ENCODE measurements around the gene HSPA1L. TPM values are rescaled to one million over a fixed set of nuclear protein-coding genes. Genes with fewer than 3 reads are reported as not detected.

HSPA1L gene
- total RNA-seq, 2 donors from 2014 or later = 1.2 to 1.5 TPM

DNA sequence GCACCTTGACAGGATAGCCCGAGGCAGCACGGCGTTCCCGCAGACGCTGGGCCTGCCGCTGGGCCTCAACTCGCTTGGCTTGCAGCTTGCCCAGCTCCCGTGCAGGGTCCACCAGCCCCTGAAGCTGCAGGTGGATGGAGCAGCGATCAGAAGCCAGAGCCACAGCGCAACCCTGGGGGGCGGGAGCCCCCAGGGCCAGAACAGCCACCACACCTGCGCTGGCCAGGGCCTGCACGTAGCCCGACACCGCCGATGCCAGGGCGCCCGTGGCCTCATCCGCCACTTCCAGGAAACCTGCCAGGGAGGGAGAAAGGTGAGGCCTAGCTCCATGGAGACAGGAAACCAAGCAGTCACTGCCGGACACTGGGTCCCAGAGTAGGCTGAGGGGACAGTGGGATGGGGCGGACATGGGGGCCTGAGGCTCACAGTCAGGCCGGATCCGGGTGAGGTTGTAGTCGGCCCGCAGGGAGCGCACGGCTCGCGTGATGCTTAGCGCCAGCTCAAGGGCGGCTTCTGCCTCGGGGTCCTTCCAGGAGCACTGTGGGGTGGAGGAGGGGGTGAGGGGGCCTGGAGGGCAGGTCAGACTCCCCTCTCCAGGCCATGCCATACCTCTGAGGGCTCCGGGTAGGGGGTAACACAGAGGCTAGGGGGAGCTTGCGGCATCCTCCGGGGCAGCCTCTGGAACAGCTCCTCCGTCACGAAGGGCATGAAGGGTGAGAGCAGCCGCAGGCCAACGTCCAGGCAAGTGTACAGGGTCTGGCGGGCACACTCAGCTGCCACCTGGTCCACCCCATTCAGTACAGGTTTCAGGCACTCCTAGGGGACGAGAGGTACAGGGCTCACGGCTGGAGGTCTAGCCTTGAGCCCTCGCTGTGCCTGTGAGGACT lies 35.8 kb downstream of the HSPA1L start:
- Histone ChIP-seq H3K9me3 (ENCODE audit: control insufficient read depth, low read length) (no peaks in the 10 kb centered on the region), H3K36me3 (ENCODE audit: control insufficient read depth, insufficient read depth, low read length) (peaks cover 37% of the 10 kb centered on the region), H3K4me1 (ENCODE audit: control insufficient read depth, insufficient read depth, low read length) (no peaks in the 10 kb centered on the region), H3K27me3 (ENCODE audit: control insufficient read depth, insufficient read depth, low read length, poor library complexity, severe bottlenecking) (no peaks in the 10 kb centered on the region), H3K9ac (ENCODE audit: extremely low read depth, low read length, poor library complexity, severe bottlenecking) (no peak overlapping the region), H3K27ac (ENCODE audit: low read depth, low read length) (no peak overlapping the region), H3K4me3 (ENCODE audit: low read length) (no peak overlapping the region)
- DNase-seq = no peak
- no peak overlapping the region for H3K27ac Mint-ChIP-seq
- no peaks in the 10 kb centered on the region for H3K9me3 Mint-ChIP-seq
- H3K4me1 Mint-ChIP-seq = no peaks in the 10 kb centered on the region
- 95 to 97% methylated on average over 31 to 43 of the region's 43 CpGs for WGBS, 2 experiments (ENCODE audit: insufficient coverage in 1 of 2, insufficient read length in 1 of 2)
- no peak overlapping the region for H3K4me3 Mint-ChIP-seq
- peaks cover 33% of the 10 kb centered on the region for H3K36me3 Mint-ChIP-seq (ENCODE audit: low read depth)
- TF ChIP-seq, protein P1, sequence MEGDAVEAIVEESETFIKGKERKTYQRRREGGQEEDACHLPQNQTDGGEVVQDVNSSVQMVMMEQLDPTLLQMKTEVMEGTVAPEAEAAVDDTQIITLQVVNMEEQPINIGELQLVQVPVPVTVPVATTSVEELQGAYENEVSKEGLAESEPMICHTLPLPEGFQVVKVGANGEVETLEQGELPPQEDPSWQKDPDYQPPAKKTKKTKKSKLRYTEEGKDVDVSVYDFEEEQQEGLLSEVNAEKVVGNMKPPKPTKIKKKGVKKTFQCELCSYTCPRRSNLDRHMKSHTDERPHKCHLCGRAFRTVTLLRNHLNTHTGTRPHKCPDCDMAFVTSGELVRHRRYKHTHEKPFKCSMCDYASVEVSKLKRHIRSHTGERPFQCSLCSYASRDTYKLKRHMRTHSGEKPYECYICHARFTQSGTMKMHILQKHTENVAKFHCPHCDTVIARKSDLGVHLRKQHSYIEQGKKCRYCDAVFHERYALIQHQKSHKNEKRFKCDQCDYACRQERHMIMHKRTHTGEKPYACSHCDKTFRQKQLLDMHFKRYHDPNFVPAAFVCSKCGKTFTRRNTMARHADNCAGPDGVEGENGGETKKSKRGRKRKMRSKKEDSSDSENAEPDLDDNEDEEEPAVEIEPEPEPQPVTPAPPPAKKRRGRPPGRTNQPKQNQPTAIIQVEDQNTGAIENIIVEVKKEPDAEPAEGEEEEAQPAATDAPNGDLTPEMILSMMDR (conservative IDR thresholded peaks at IDR 0.05) = no peak
- no peaks in the 10 kb centered on the region for H3K27me3 Mint-ChIP-seq (ENCODE audit: insufficient read depth)

DNA sequence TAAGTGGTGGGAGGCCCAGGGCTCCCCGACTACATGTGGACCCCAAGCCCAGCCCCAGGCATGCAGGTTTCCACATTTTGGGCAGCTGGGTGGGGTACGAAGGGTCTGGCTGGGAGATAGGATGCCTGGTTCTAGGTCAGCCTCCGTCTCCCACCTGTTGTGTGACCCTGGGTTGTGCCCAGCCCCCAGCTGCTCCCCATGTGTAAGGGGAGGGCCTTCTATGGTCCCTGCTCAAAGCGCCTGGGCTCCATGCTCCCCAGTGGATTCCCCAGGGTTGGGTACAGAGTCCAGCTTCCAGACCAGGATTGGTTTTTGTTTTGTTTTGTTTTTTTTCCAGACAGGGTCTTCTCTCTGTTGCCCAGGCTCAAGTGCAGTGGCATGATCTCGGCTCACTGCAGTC lies 36.9 kb downstream of the HSPA1L start:
- Mint-ChIP-seq H3K4me3 (no peak overlapping the region), H3K27me3 (ENCODE audit: insufficient read depth) (no peaks in the 10 kb centered on the region), H3K27ac (no peak overlapping the region), H3K9me3 (no peaks in the 10 kb centered on the region), H3K4me1 (no peaks in the 10 kb centered on the region), H3K36me3 (ENCODE audit: low read depth) (peaks cover 29% of the 10 kb centered on the region)
- WGBS, 2 experiments (ENCODE audit: insufficient coverage in 1 of 2, insufficient read length in 1 of 2) = 91 to 100% methylated on average over 5 of the region's 5 CpGs
- no peak for DNase-seq
- Histone ChIP-seq H3K36me3 (ENCODE audit: control insufficient read depth, insufficient read depth, low read length) (peaks cover 31% of the 10 kb centered on the region), H3K9me3 (ENCODE audit: control insufficient read depth, low read length) (no peaks in the 10 kb centered on the region), H3K4me3 (ENCODE audit: low read length) (no peak overlapping the region), H3K4me1 (ENCODE audit: control insufficient read depth, insufficient read depth, low read length) (no peaks in the 10 kb centered on the region), H3K27me3 (ENCODE audit: control insufficient read depth, insufficient read depth, low read length, poor library complexity, severe bottlenecking) (no peaks in the 10 kb centered on the region), H3K9ac (ENCODE audit: extremely low read depth, low read length, poor library complexity, severe bottlenecking) (no peak overlapping the region), H3K27ac (ENCODE audit: low read depth, low read length) (no peak overlapping the region)
- TF ChIP-seq, protein P1 (conservative IDR thresholded peaks at IDR 0.05) = no peak

DNA sequence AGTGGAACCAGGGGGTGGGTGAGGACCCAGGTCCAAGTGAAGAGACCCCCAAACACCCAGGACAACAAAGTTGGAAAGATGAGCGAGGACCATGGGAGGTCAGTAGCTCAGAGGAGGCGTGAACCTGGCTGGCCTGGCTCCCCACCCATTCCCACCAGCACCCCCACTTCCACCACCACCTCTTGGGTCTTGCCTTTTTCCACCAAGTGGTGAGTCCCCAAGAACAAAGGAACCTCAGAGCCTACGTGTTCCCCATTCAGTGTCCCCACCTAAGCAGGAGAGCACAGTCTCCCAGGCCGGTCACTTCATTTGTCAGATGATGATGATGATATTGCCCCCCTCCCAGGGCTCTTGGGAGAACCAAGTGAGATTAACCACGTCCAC lies 37.4 kb downstream of the HSPA1L start:
- TF ChIP-seq, protein P1 (conservative IDR thresholded peaks at IDR 0.05) = no peak
- H3K27ac ChIP-seq (ENCODE audit: low read depth, low read length) = no peak overlapping the region
- Mint-ChIP-seq H3K27ac (no peak overlapping the region), H3K36me3 (ENCODE audit: low read depth) (peaks cover 24% of the 10 kb centered on the region), H3K4me3 (no peak overlapping the region), H3K27me3 (ENCODE audit: insufficient read depth) (no peaks in the 10 kb centered on the region), H3K4me1 (no peaks in the 10 kb centered on the region), H3K9me3 (no peaks in the 10 kb centered on the region)
- no peak for DNase-seq
- H3K9me3 ChIP-seq (ENCODE audit: control insufficient read depth, low read length) = no peaks in the 10 kb centered on the region
- no peaks in the 10 kb centered on the region for H3K27me3 ChIP-seq (ENCODE audit: control insufficient read depth, insufficient read depth, low read length, poor library complexity, severe bottlenecking)
- peaks cover 29% of the 10 kb centered on the region for H3K36me3 ChIP-seq (ENCODE audit: control insufficient read depth, insufficient read depth, low read length)
- no peaks in the 10 kb centered on the region for H3K4me1 ChIP-seq (ENCODE audit: control insufficient read depth, insufficient read depth, low read length)
- H3K4me3 ChIP-seq (ENCODE audit: low read length) = no peak overlapping the region
- no peak overlapping the region for H3K9ac ChIP-seq (ENCODE audit: extremely low read depth, low read length, poor library complexity, severe bottlenecking)
- WGBS, 2 experiments (ENCODE audit: insufficient coverage in 1 of 2, insufficient read length in 1 of 2) = 90 to 93% methylated on average over 5 of the region's 5 CpGs

Data from endodermal cell (in vitro differentiated cells).